Measurements from ENCODE around the gene RSRC1.

GRCh38 chr3:158403013-158403412 lies 293.1 kb downstream of the RSRC1 start:
- TF ChIP-seq CTCF (IDR thresholded peaks at IDR 0.05; ENCODE audit: low read depth, low read length) (no peak), EZH2phosphoT487 (IDR thresholded peaks at IDR 0.05; ENCODE audit: low read depth) (no peak)
